A549 (cell line): Measurements from ENCODE around the gene HAUS1.

Experiments
- CBX8 ChIP-seq: fragments of 200-600 bp; sonication (generic); IDR thresholded peaks from 2 replicates; pipeline ENCODE4 v1.6.1; 2016
- CHD4 ChIP-seq: fragments of 200-600 bp; sonication (generic); IDR thresholded peaks from 2 replicates; pipeline ENCODE4 v1.6.1; 2016; ENCODE audit warnings: antibody characterized with exemption, mild to moderate bottlenecking, borderline replicate concordance
- EHF ChIP-seq: fragments of 250-450 bp; sonication (Bioruptor Pico); IDR thresholded peaks from 2 replicates; pipeline ENCODE4 v1.5.0; 2020; ENCODE audit warnings: mild to moderate bottlenecking
- EHMT2 ChIP-seq: fragments of 200-600 bp; sonication (generic); IDR thresholded peaks from 2 replicates; pipeline ENCODE4 v1.6.1; 2016; ENCODE audit warnings: antibody characterized with exemption, low read depth, mild to moderate bottlenecking, moderate library complexity
- KDM1A ChIP-seq: fragments of 200-600 bp; sonication (generic); IDR thresholded peaks from 2 replicates; pipeline ENCODE4 v1.6.1; 2016; ENCODE audit warnings: low read depth, mild to moderate bottlenecking
- NPAS2 ChIP-seq: fragments of 250-450 bp; sonication (Bioruptor Pico); IDR thresholded peaks from 2 replicates; pipeline ENCODE4 v1.8.0; 2022; ENCODE audit warnings: mild to moderate bottlenecking, moderate library complexity, borderline replicate concordance
- POLR2A ChIP-seq: IDR thresholded peaks from 2 replicates; pipeline ENCODE4 v1.6.1; 2012; ENCODE audit warnings: mild to moderate bottlenecking, low read length
- RAD21 ChIP-seq, 2 experiments: fragments of >200 bp in 1 of 2; sonication (Bioruptor Twin) in 1 of 2; formaldehyde crosslinking in 1 of 2; IDR thresholded peaks in 1 of 2; conservative IDR thresholded peaks in 1 of 2; 2 replicates in 1 of 2; 3 replicates in 1 of 2; pipeline ENCODE4 v1.6.1; 2012 to 2018; ENCODE audit warnings: inconsistent platforms in 1 of 2
- RFX5 ChIP-seq: fragments of 450-650 bp; IDR thresholded peaks from 2 replicates; pipeline ENCODE4 v1.7.1; 2014; ENCODE audit warnings: antibody characterized with exemption, mild to moderate bottlenecking, moderate library complexity
- RNF2 ChIP-seq: fragments of 200-600 bp; sonication (generic); IDR thresholded peaks from 2 replicates; pipeline ENCODE4 v1.6.1; 2016; ENCODE audit warnings: low read depth, mild to moderate bottlenecking, antibody characterized with exemption, moderate library complexity, borderline replicate concordance
- ZC3H11A ChIP-seq: fragments of 450-650 bp; IDR thresholded peaks from 2 replicates; pipeline ENCODE4 v1.6.1; 2014; ENCODE audit warnings: antibody characterized with exemption, mild to moderate bottlenecking
- TF ChIP-seq, protein P1 (sequence below): fragments of >200 bp; sonication (Bioruptor Twin); formaldehyde crosslinking; IDR thresholded peaks from 3 replicates; pipeline ENCODE4 v1.5.1; 2016
- TF ChIP-seq, protein P2 (sequence below): fragments of 250-450 bp; sonication (Bioruptor Pico); IDR thresholded peaks from 2 replicates; pipeline ENCODE4 v1.5.0; 2020; ENCODE audit warnings: low read depth, mild to moderate bottlenecking, moderate library complexity
- TF ChIP-seq, protein P3 (sequence below): fragments of 200-600 bp; sonication (generic); IDR thresholded peaks from 2 replicates; pipeline ENCODE4 v1.6.1; 2016; ENCODE audit warnings: antibody characterized with exemption, mild to moderate bottlenecking, moderate library complexity

DNA sequence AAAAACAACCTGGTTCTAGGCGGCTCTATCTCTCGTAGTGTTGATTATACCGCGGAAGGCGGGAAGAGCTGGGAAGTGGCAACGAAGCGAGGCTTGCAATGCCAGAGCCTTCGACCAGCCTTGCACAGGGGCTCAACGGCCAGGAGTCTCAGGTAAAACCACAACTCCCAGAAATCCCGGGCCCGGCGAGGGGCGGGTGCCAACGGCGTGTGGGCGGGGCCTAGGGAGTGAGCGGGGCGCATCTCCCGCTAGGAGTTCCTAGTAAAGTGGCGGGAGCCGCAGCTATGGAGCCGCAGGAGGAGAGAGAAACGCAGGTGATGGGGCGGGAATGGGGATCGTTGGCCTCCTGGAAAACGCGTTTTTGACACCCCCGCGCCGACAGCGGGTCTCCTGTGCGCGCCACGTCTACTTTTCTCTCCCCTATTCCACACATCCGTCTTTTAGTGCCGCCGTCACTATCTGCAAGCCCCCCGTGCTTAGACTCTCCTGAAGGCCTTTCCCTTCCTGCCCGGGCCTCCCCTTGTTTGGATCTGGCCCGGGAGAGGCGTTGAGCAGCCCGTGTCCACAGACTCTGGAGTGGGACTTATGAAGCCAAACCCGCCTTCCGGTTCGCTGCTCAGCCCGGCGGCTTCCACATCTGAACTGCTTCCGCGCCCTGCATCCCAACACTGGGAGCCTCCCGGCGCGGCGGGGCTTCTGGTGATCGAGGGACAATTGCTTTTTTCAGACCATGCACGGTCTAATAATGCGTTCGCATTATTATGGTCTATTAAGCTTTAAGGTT lies at the start of gene HAUS1:
- TF ChIP-seq, protein P1, sequence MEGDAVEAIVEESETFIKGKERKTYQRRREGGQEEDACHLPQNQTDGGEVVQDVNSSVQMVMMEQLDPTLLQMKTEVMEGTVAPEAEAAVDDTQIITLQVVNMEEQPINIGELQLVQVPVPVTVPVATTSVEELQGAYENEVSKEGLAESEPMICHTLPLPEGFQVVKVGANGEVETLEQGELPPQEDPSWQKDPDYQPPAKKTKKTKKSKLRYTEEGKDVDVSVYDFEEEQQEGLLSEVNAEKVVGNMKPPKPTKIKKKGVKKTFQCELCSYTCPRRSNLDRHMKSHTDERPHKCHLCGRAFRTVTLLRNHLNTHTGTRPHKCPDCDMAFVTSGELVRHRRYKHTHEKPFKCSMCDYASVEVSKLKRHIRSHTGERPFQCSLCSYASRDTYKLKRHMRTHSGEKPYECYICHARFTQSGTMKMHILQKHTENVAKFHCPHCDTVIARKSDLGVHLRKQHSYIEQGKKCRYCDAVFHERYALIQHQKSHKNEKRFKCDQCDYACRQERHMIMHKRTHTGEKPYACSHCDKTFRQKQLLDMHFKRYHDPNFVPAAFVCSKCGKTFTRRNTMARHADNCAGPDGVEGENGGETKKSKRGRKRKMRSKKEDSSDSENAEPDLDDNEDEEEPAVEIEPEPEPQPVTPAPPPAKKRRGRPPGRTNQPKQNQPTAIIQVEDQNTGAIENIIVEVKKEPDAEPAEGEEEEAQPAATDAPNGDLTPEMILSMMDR, result no peak
- TF ChIP-seq EHMT2, result no peak
- no peak for TF ChIP-seq ZC3H11A
- no peak for TF ChIP-seq NPAS2
- TF ChIP-seq KDM1A, result no peak
- no peak for TF ChIP-seq RFX5
- TF ChIP-seq RNF2, result no peak
- no peak for TF ChIP-seq EHF
- no peak for TF ChIP-seq CHD4
- TF ChIP-seq, protein P2, sequence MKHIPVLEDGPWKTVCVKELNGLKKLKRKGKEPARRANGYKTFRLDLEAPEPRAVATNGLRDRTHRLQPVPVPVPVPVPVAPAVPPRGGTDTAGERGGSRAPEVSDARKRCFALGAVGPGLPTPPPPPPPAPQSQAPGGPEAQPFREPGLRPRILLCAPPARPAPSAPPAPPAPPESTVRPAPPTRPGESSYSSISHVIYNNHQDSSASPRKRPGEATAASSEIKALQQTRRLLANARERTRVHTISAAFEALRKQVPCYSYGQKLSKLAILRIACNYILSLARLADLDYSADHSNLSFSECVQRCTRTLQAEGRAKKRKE (CRISPR knock-in tag), result no peak
- no peak for TF ChIP-seq RAD21 (conservative IDR thresholded peaks at IDR 0.05 in 1 of 2, IDR thresholded peaks at IDR 0.05 in 1 of 2)
- peak; percentile 66 for TF ChIP-seq POLR2A
- TF ChIP-seq, protein P3, sequence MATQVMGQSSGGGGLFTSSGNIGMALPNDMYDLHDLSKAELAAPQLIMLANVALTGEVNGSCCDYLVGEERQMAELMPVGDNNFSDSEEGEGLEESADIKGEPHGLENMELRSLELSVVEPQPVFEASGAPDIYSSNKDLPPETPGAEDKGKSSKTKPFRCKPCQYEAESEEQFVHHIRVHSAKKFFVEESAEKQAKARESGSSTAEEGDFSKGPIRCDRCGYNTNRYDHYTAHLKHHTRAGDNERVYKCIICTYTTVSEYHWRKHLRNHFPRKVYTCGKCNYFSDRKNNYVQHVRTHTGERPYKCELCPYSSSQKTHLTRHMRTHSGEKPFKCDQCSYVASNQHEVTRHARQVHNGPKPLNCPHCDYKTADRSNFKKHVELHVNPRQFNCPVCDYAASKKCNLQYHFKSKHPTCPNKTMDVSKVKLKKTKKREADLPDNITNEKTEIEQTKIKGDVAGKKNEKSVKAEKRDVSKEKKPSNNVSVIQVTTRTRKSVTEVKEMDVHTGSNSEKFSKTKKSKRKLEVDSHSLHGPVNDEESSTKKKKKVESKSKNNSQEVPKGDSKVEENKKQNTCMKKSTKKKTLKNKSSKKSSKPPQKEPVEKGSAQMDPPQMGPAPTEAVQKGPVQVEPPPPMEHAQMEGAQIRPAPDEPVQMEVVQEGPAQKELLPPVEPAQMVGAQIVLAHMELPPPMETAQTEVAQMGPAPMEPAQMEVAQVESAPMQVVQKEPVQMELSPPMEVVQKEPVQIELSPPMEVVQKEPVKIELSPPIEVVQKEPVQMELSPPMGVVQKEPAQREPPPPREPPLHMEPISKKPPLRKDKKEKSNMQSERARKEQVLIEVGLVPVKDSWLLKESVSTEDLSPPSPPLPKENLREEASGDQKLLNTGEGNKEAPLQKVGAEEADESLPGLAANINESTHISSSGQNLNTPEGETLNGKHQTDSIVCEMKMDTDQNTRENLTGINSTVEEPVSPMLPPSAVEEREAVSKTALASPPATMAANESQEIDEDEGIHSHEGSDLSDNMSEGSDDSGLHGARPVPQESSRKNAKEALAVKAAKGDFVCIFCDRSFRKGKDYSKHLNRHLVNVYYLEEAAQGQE, result no peak
- no peak for TF ChIP-seq CBX8
